H1 (cell line): ENCODE results near the gene TMEM39B. TPM values are rescaled to one million over a fixed set of nuclear protein-coding genes. Genes with fewer than 3 reads are reported as not detected.

Experiments
- BRCA1 ChIP-seq: IDR thresholded peaks from 2 replicates; pipeline ENCODE4 v1.6.1; 2012; ENCODE audit warnings: low read depth, low read length, improper control_type of control experiment
- RAD21 ChIP-seq, 2 experiments: IDR thresholded peaks in 1 of 2; conservative IDR thresholded peaks in 1 of 2; 2 replicates each; pipeline ENCODE4 v1.6.1; 2011; ENCODE audit warnings: low read depth in 2 of 2, low read length in 2 of 2, improper control_type of control experiment in 1 of 2, inconsistent platforms in 1 of 2, mild to moderate bottlenecking in 1 of 2, moderate library complexity in 1 of 2
- SIX5 ChIP-seq: IDR thresholded peaks from 2 replicates; pipeline ENCODE4 v1.6.1; 2011; ENCODE audit warnings: mild to moderate bottlenecking, low read depth, low read length
- SP4 ChIP-seq: IDR thresholded peaks from 2 replicates; pipeline ENCODE4 v1.6.1; 2012; ENCODE audit warnings: low read length, inconsistent platforms
- TCF12 ChIP-seq: IDR thresholded peaks from 2 replicates; pipeline ENCODE4 v1.6.1; 2011; ENCODE audit warnings: low read depth, mild to moderate bottlenecking, low read length
- YY1 ChIP-seq: IDR thresholded peaks from 2 replicates; pipeline ENCODE4 v1.6.1; 2011; ENCODE audit warnings: low read depth, mild to moderate bottlenecking, low read length
- polyA plus RNA-seq, 7 experiments: library from polyadenylated mRNA; depleted of rRNA in 3 of 7; stranded (reverse) in 5 of 7; unstranded in 2 of 7; fragments of >200 nt in 5 of 7; fragments of 200-250 nt in 2 of 7; gene quantifications; 1 replicate in 5 of 7; 2 replicates in 1 of 7; 4 replicates in 1 of 7; pipeline versions ENCODE4 v1.2.1 to v1.2.3, GENCODE V29; 2011 to 2013; ENCODE audit warnings: missing spikeins in 2 of 7, mixed read lengths in 2 of 7
- total RNA-seq: library from RNA; stranded (reverse); fragmentation: NEBNext Ultra II Directional; extraction: Animal tissue kit (Norgen Biotek cat#: 25700); gene quantifications from 2 replicates; pipeline ENCODE4 v1.2.1, GENCODE V29; 2021

TMEM39B gene
- total and polyA plus RNA-seq, 2 of the 8 experiments (the other 6 are each of a cell fraction or from before 2014, with no cell fraction given) = 25.3 to 32.7 TPM

- TF ChIP-seq RAD21 (IDR thresholded peaks at IDR 0.05 in 1 of 2, conservative IDR thresholded peaks at IDR 0.05 in 1 of 2; ENCODE audit: low read depth in 2 of 2, low read length in 2 of 2) = no peak
- no peak for TF ChIP-seq YY1
- TF ChIP-seq TCF12 = no peak
- no peak for TF ChIP-seq BRCA1
- no peak for TF ChIP-seq SIX5
- no peak for TF ChIP-seq SP4
Measured at GRCh38 chr1:32111040-32111623, 38.4 kb downstream of the TMEM39B start (continued).
